ENCODE results near the gene CSH2. TPM values are rescaled to one million over a fixed set of nuclear protein-coding genes. Genes with fewer than 3 reads are reported as not detected.
"Not testable (repeated sequence)": the region's sequence is repeated elsewhere in the genome, so short reads cannot be mapped to it uniquely, and the experiment has no call there.

The CSH2 gene
- not detected for total RNA-seq

DNA sequence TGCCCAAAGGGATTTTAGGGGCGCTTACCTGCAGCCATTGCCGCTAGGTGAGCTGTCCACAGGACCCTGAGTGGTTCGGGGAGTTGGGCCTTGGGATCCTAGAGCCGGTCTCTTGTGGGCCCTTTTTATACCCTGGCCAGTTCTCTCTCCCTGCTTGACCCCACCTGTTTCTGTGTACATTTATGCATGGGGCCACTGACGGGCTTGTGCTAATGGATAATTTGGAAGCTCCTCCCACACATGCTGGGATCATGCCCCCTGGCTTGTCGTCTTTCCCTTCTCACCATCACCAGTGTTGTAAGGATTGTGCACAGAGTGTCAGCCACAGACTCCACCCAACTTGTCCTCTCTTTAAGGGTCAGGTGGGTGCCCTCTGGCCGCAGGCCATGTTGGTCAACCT, at the start of gene CSH2:
CSH2 (minus strand) TSS at position 101 of the 400 bp plus-strand sequence; CDS start at position 38, 63 bp downstream.
- H3K4me1 Mint-ChIP-seq (ENCODE audit: low read depth); H3K4me3 Mint-ChIP-seq; H3K27ac Mint-ChIP-seq; H3K36me3 Mint-ChIP-seq (ENCODE audit: low read depth); intact Hi-C loops (cut with micrococcal nuclease); H3K27me3 Mint-ChIP-seq (ENCODE audit: low read depth); H3K9me3 Mint-ChIP-seq; DNase-seq: not testable (repeated sequence)
- CTCF ChIA-PET = interaction anchor here (1.1 to 3.3 kb wide), 2 partner anchors 8 to 15 kb away, joined by 4 to 14 read pairs; no protein-coding TSS in a partner anchor

DNA sequence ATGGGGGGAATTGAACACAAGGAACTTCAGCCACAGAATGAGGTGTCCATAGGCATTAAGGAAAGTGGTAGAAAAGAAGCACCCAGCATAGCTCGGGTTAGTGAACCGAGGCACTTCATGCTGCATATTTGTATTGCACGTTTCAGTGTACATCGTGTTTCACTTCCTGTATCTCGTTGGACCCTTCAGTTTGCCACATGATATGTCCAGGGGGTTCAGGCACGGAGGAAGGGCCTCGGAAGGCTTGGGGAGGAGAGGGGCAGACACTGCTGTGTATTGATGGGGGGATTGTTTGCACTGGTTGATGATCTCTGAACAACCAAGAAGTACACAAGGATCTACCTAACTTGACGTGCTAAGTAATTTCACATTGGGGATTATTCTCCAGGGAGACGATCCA, 48.9 kb upstream of the CSH2 start:
- intact Hi-C loops (cut with micrococcal nuclease); H3K4me1 Mint-ChIP-seq (ENCODE audit: low read depth); H3K36me3 Mint-ChIP-seq (ENCODE audit: low read depth); H3K4me3 Mint-ChIP-seq; H3K27ac Mint-ChIP-seq; H3K27me3 Mint-ChIP-seq (ENCODE audit: low read depth); DNase-seq; H3K9me3 Mint-ChIP-seq: not testable (repeated sequence)
- CTCF ChIA-PET = interaction anchor here (0.6 to 2.6 kb wide), 4 partner anchors 16 to 211 kb away, joined by 3 to 7 read pairs (median 3); no protein-coding TSS in a partner anchor

DNA sequence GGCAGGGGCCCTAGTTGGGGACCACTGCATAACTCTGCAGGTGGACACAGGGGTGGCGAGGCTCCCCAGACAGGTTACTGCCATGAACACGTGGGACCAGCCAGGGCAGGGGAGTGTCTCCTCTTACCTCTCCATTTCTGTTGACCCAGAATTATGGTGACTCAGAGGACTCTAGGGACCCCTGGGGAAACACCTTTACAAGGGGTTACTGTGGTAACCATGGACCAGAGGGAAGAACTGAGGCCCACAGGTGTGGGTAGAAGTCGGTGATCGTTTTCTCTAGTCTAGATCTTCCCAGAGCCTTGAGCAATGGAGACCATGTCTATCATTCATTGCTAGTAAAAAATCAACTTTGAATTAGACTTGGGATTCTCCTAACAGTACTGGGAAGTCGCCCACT, 47.3 kb upstream of the CSH2 start:
- H3K27me3 Mint-ChIP-seq (ENCODE audit: low read depth); intact Hi-C loops (cut with micrococcal nuclease); H3K36me3 Mint-ChIP-seq (ENCODE audit: low read depth); DNase-seq; H3K4me1 Mint-ChIP-seq (ENCODE audit: low read depth); H3K9me3 Mint-ChIP-seq; H3K27ac Mint-ChIP-seq; H3K4me3 Mint-ChIP-seq: not testable (repeated sequence)
- CTCF ChIA-PET = interaction anchor here (1.2 to 5.5 kb wide), 7 partner anchors 10 to 212 kb away, joined by 3 to 91 read pairs (median 42); partner anchors contain the start of gene CD79B

DNA sequence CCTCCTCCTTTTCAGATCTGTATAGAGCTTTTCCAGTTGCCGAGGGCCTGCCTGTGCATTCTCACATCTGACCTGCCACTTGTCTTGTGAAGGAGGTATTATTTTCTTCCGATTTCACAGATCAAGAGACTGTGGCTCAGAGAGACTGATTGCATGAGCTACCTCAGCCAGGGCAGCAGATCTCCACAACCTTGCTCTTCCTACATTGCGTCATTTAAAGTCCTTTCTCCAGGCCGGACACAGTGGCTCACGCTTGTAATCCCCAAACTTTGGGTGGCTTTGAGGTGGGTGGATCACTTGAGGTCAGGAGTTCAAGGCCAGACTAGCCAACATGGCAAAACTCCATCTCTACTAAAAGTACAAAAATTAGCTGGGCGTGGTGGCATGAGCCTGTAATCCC, 46.6 kb upstream of the CSH2 start:
- H3K4me1 Mint-ChIP-seq (ENCODE audit: low read depth); intact Hi-C loops (cut with micrococcal nuclease); DNase-seq; H3K36me3 Mint-ChIP-seq (ENCODE audit: low read depth); H3K4me3 Mint-ChIP-seq; H3K27me3 Mint-ChIP-seq (ENCODE audit: low read depth); H3K9me3 Mint-ChIP-seq; H3K27ac Mint-ChIP-seq: not testable (repeated sequence)
- CTCF ChIA-PET = interaction anchor here (0.7 to 5.5 kb wide), 32 partner anchors 9 to 371 kb away, joined by 3 to 91 read pairs (median 4); partner anchors contain the start of genes CD79B, CSHL1 and ICAM2

DNA sequence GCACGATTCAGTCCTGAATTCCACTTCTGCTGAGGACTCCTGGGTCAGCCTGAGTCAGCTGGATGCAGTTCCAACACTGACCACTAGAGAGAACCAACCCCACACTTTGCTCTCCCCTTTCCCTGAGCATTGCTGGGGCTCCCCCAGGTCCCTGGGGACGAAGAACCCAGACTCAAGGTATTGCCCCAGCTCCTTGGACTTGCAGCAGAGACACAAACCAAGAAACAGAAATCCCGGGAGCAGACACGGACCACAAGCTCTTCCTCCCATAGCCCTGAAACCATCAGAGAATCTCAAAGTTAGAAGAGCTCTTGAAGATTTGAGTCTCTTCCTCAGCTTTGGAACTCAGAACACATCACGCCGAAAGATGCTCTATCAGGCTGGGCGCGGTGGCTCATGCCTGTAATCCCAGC, 45.8 kb upstream of the CSH2 start:
- H3K9me3 Mint-ChIP-seq = no peaks in the 10 kb centered on the region
- H3K27ac Mint-ChIP-seq = no peak overlapping the region
- H3K4me3 Mint-ChIP-seq = no peak overlapping the region
- H3K4me1 Mint-ChIP-seq (ENCODE audit: low read depth) = peaks cover 5% of the 10 kb centered on the region
- intact Hi-C loops (cut with micrococcal nuclease) = loop anchor here (1.0 kb wide), 5 partner anchors 27 to 211 kb away; partner anchors contain the start of gene ERN1
- DNase-seq = peak; percentile 86
- no peaks in the 10 kb centered on the region for H3K27me3 Mint-ChIP-seq (ENCODE audit: low read depth)
- CTCF ChIA-PET = interaction anchor here (0.7 to 5.5 kb wide), 35 partner anchors 8 to 372 kb away, joined by 3 to 91 read pairs (median 4); partner anchors contain the start of genes CD79B, CSHL1 and ICAM2
- H3K36me3 Mint-ChIP-seq (ENCODE audit: low read depth) = no peaks in the 10 kb centered on the region

DNA sequence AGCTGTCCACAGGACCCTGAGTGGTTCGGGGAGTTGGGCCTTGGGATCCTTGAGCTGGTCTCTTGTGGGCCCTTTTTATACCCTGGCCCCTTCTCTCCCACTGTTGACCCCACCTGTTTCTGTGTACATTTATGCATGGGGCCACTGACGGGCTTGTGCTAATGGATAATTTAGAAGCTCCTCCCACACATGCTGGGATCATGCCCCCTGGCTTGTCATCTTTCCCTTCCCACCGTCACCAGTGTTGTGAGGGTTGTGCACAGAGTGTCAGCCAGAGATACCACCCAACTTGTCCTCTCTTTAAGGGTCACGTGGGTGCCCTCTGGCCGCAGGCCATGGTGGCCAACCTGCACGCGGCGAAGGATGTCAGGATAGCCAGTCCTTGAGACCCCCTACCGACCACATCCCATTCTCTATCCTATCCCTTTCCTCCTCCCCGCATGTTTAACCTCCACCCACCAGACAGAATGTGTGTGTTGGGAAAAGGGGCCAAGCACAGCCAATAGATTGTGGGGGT, 45.4 kb upstream of the CSH2 start, which contains the start of gene GH1:
GH1 (minus strand) TSS at position 51 of the 517 bp plus-strand sequence. CDS start 63 bp downstream, outside the sequence.
- not testable (repeated sequence) for H3K9me3 Mint-ChIP-seq; H3K36me3 Mint-ChIP-seq (ENCODE audit: low read depth); H3K27me3 Mint-ChIP-seq (ENCODE audit: low read depth); H3K27ac Mint-ChIP-seq; H3K4me3 Mint-ChIP-seq; DNase-seq; H3K4me1 Mint-ChIP-seq (ENCODE audit: low read depth)
- CTCF ChIA-PET = interaction anchor here (0.7 to 5.5 kb wide), 29 partner anchors 8 to 372 kb away, joined by 3 to 91 read pairs (median 4); partner anchors contain the start of genes CD79B, CSHL1 and ICAM2
- intact Hi-C loops (cut with micrococcal nuclease) = loop anchor here (1.0 kb wide), 5 partner anchors 27 to 211 kb away; partner anchors contain the start of gene ERN1

DNA sequence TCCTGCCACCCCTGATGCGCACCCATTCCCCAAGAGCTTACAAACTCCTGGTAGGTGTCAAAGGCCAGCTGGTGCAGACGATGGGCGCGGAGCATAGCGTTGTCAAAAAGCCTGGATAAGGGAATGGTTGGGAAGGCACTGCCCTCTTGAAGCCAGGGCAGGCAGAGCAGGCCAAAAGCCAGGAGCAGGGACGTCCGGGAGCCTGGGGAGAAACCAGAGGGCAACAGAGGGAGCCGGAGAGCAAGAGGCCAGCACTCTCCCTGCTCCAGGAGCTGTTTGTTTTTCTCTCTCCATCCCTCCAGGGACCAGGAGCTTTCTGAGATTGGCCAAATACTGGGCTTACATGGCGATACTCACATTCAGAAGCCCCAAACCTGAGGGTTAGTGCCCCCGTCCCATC, 44.8 kb upstream of the CSH2 start:
- no peaks in the 10 kb centered on the region for H3K9me3 Mint-ChIP-seq
- H3K27me3 Mint-ChIP-seq (ENCODE audit: low read depth) = no peaks in the 10 kb centered on the region
- H3K27ac Mint-ChIP-seq = no peak overlapping the region
- no peaks in the 10 kb centered on the region for H3K36me3 Mint-ChIP-seq (ENCODE audit: low read depth)
- CTCF ChIA-PET = interaction anchor here (0.6 to 5.5 kb wide), 17 partner anchors 7 to 214 kb away, joined by 3 to 91 read pairs (median 11); partner anchors contain the start of genes CD79B and CSHL1
- intact Hi-C loops (cut with micrococcal nuclease) = no loop called here
- H3K4me3 Mint-ChIP-seq = no peak overlapping the region
- no peak for DNase-seq
- peaks cover 5% of the 10 kb centered on the region for H3K4me1 Mint-ChIP-seq (ENCODE audit: low read depth)

DNA sequence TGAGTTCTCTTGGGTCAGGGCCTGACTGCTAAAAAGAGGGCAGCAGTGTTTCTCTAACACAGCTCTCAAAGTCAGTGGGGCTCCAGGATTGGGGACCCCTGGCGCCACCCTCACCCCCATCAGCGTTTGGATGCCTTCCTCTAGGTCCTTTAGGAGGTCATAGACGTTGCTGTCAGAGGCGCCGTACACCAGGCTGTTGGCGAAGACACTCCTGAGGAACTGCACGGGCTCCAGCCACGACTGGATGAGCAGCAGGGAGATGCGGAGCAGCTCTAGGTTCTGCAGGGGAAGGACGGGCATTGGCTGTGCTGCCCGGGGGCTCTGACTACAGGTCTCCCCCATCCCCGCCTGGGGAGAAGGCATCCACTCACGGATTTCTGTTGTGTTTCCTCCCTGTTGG, 44.2 kb upstream of the CSH2 start:
- Mint-ChIP-seq H3K36me3 (ENCODE audit: low read depth) (no peaks in the 10 kb centered on the region), H3K4me1 (ENCODE audit: low read depth) (peaks cover 5% of the 10 kb centered on the region), H3K9me3 (no peaks in the 10 kb centered on the region), H3K27me3 (ENCODE audit: low read depth) (no peaks in the 10 kb centered on the region), H3K27ac (no peak overlapping the region), H3K4me3 (no peak overlapping the region)
- DNase-seq = no peak
- CTCF ChIA-PET = interaction anchor here (0.9 to 5.5 kb wide), 9 partner anchors 13 to 109 kb away, joined by 3 to 91 read pairs (median 15); partner anchors contain the start of gene CD79B
- intact Hi-C loops (cut with micrococcal nuclease) = no loop called here

DNA sequence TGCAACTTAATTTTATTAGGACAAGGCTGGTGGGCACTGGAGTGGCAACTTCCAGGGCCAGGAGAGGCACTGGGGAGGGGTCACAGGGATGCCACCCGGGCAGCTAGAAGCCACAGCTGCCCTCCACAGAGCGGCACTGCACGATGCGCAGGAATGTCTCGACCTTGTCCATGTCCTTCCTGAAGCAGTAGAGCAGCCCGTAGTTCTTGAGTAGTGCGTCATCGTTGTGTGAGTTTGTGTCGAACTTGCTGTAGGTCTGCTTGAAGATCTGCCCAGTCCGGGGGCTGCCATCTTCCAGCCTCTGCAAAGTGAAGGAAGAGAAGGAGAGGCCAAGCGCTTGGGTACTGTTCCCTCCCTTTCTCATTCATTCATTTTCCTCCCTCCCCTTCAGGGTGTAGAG, 43.7 kb upstream of the CSH2 start:
- H3K36me3 Mint-ChIP-seq (ENCODE audit: low read depth); H3K9me3 Mint-ChIP-seq; intact Hi-C loops (cut with micrococcal nuclease); H3K27me3 Mint-ChIP-seq (ENCODE audit: low read depth); H3K27ac Mint-ChIP-seq; DNase-seq; H3K4me3 Mint-ChIP-seq; H3K4me1 Mint-ChIP-seq (ENCODE audit: low read depth): not testable (repeated sequence)
- CTCF ChIA-PET = interaction anchor here (1.2 to 5.5 kb wide), 6 partner anchors 13 to 109 kb away, joined by 3 to 91 read pairs (median 46); partner anchors contain the start of gene CD79B

DNA sequence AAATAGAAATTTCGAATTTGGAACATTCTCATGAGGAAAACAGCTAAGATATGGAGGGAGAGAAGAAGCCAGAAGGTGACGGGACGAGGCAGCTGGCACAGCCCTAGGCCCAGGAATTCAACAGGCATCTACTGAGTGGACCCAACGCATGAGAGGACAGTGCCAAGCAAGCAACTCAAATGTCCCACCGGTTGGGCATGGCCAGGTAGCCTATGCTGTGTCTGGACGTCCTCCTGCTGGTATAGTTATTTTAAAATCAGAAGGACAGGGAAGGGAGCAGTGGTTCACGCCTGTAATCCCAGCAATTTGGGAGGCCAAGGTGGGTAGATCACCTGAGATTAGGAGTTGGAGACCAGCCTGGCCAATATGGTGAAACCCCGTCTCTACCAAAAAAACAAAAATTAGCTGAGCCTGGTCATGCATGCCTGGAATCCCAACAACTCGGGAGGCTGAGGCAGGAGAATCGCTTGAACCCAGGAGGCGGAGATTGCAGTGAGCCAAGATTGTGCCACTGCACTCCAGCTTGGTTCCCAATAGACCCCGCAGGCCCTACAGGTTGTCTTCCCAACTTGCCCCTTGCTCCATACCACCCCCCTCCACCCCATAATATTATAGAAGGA, 43.2 kb upstream of the CSH2 start:
- Mint-ChIP-seq H3K27ac (no peak overlapping the region), H3K9me3 (no peaks in the 10 kb centered on the region), H3K4me1 (ENCODE audit: low read depth) (peaks cover 5% of the 10 kb centered on the region), H3K27me3 (ENCODE audit: low read depth) (no peaks in the 10 kb centered on the region), H3K36me3 (ENCODE audit: low read depth) (no peaks in the 10 kb centered on the region), H3K4me3 (no peak overlapping the region)
- CTCF ChIA-PET = interaction anchor here (1.4 to 5.5 kb wide), 6 partner anchors 11 to 216 kb away, joined by 3 to 91 read pairs (median 27); partner anchors contain the start of gene CD79B
- no peak for DNase-seq
- intact Hi-C loops (cut with micrococcal nuclease) = no loop called here

DNA sequence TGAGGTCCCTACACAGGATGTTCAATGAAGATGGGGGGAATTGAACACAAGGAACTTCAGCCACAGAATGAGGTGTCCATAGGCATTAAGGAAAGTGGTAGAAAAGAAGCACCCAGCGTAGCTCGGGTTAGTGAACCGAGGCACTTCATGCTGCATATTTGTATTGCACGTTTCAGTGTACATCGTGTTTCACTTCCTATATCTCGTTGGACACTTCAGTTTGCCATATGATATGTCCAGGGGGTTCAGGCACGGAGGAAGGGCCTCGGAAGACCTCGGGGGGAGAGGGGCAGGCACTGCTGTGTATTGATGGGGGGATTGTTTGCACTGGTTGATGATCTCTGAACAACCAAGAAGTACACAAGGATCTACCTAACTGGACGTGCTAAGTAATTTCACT, 42.3 kb upstream of the CSH2 start:
- H3K4me3 Mint-ChIP-seq; DNase-seq; H3K9me3 Mint-ChIP-seq; H3K36me3 Mint-ChIP-seq (ENCODE audit: low read depth); intact Hi-C loops (cut with micrococcal nuclease); H3K27ac Mint-ChIP-seq; H3K4me1 Mint-ChIP-seq (ENCODE audit: low read depth); H3K27me3 Mint-ChIP-seq (ENCODE audit: low read depth): not testable (repeated sequence)
- CTCF ChIA-PET = interaction anchor here (1.0 to 5.5 kb wide), 6 partner anchors 11 to 217 kb away, joined by 3 to 91 read pairs (median 4); partner anchors contain the start of gene CD79B

DNA sequence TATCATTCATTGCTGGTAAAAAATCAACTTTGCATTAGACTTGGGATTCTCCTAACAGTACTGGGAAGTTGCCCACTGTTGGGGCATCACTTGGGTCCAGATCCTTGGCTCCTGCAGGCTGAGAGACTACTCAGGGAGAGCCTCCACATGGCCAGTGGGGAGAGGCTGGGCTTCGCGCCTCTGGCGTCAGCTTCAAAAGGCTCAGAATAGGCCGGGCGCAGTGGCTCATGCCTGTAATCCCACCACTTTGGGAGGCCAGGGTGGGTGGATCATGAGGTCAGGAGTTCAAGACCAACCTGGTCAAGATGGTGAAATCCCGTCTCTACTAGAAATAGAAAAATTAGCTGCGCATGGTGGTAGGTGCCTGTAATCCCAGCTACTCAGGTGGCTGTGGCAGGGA, 41.0 kb upstream of the CSH2 start:
- no peak for DNase-seq
- no peaks in the 10 kb centered on the region for H3K36me3 Mint-ChIP-seq (ENCODE audit: low read depth)
- peaks cover 5% of the 10 kb centered on the region for H3K4me1 Mint-ChIP-seq (ENCODE audit: low read depth)
- CTCF ChIA-PET = interaction anchor here (1.1 to 4.2 kb wide), 4 partner anchors 18 to 113 kb away, joined by 3 to 29 read pairs (median 9); partner anchors contain the start of gene CD79B
- H3K27me3 Mint-ChIP-seq (ENCODE audit: low read depth) = no peaks in the 10 kb centered on the region
- intact Hi-C loops (cut with micrococcal nuclease) = loop anchor here (5.0 kb wide), 1 partner anchor 368 kb away; no protein-coding TSS in a partner anchor
- H3K27ac Mint-ChIP-seq = no peak overlapping the region
- H3K4me3 Mint-ChIP-seq = no peak overlapping the region
- no peaks in the 10 kb centered on the region for H3K9me3 Mint-ChIP-seq

Measured in activated naive CD4-positive, alpha-beta T cell treated with anti-CD3 and anti-CD28 coated beads for 36 hours (primary cell).